HepG2 (cell line): ENCODE measurements around the gene GRIN2C. TPM values are rescaled to one million over a fixed set of nuclear protein-coding genes. Genes with fewer than 3 reads are reported as not detected.

Experiments used
- ATAC-seq: fragments of 200-7000 bp; cut with Tn5 transposase; 3 replicates; pipeline ENCODE4 v1.9.1; 2020; ENCODE audit warnings: mild to moderate bottlenecking, moderate library complexity
- BruUV-seq: library from RNA; stranded (reverse); fragments of 400-500 nt; replicated peaks from 2 replicates; lab custom pipeline; 2021; lab: Mats Ljungman, UMichigan
- CTCF ChIA-PET: fragments of 300-600 bp; formaldehyde crosslinking; extraction: SDS; loops from one replicate; lab custom pipeline; 2021; ENCODE audit warnings: low total read pairs, inconsistent platforms, low intra/inter-chr PET ratio; lab: Yijun Ruan, JAX
- POLR2A ChIA-PET: fragments of 350-600 bp; sonication (Branson Sonifier 250); formaldehyde crosslinking; loops from one replicate; lab custom pipeline; 2020; ENCODE audit warnings: antibody characterized with exemption, inconsistent platforms; lab: Yijun Ruan, JAX
- DNase-seq: peaks from one replicate; pipeline ENCODE4 v3.0.0-alpha.2; 2015; ENCODE audit warnings: low spot score
- FAIRE-seq: peaks from 3 replicates; lab custom pipeline; 2011; peaks lifted over from hg19 to GRCh38; lab: Jason Lieb, UNC
- H2AFZ ChIP-seq: one replicate; pipeline ENCODE4 v1.6.1; 2011; ENCODE audit warnings: low read length, inconsistent platforms
- H3K27ac ChIP-seq: fragments of 300-600 bp; 3 replicates; pipeline ENCODE4 v1.8.0; 2011; ENCODE audit warnings: mixed run types, mild to moderate bottlenecking, mixed read lengths, low read length, inconsistent platforms; ENCODE audit not compliant: insufficient read depth; ENCODE audit errors: extremely low read length
- H3K27me3 ChIP-seq, 2 experiments: fragments of 200-600 bp in 1 of 2; 2 replicates in 1 of 2; 3 replicates in 1 of 2; pipeline versions ENCODE4 v1.6.0 to v1.8.0; 2011; ENCODE audit warnings: low read length in 2 of 2, mild to moderate bottlenecking in 2 of 2, moderate library complexity in 2 of 2, inconsistent platforms in 1 of 2; ENCODE audit not compliant: insufficient read depth in 2 of 2, control insufficient read depth in 1 of 2
- H3K36me3 ChIP-seq, 2 experiments: fragments of 200-600 bp in 1 of 2; replicated peaks in 1 of 2; 2 replicates in 1 of 2; 3 replicates in 1 of 2; pipeline versions ENCODE4 v1.5.1 to v1.8.0; 2011; ENCODE audit warnings: low read length in 2 of 2, inconsistent platforms in 1 of 2; ENCODE audit not compliant: insufficient read depth in 2 of 2, control insufficient read depth in 1 of 2
- H3K4me1 ChIP-seq: 2 replicates; pipeline ENCODE4 v1.5.1; 2012; ENCODE audit warnings: low read length, inconsistent platforms; ENCODE audit not compliant: insufficient read depth
- H3K4me2 ChIP-seq: 2 replicates; pipeline ENCODE4 v1.6.0; 2011; ENCODE audit warnings: low read depth, low read length, inconsistent platforms
- H3K4me3 ChIP-seq, 3 experiments: fragments of 200-600 bp in 1 of 3; sonication (generic), shearing (Covaris generic) in 1 of 3; replicated peaks in 1 of 3; 2 replicates each; pipeline ENCODE4 v1.5.1; 2011 to 2016; ENCODE audit warnings: low read length in 3 of 3, inconsistent platforms in 2 of 3, low read depth in 2 of 3, mild to moderate bottlenecking in 2 of 3, control low read depth in 1 of 3, mixed read lengths in 1 of 3; ENCODE audit not compliant: insufficient read depth in 1 of 3
- H3K79me2 ChIP-seq: one replicate; pipeline ENCODE4 v1.6.1; 2011; ENCODE audit warnings: low read length, inconsistent platforms; ENCODE audit not compliant: insufficient read depth
- H3K9ac ChIP-seq: 2 replicates; pipeline ENCODE4 v1.6.0; 2011; ENCODE audit warnings: mild to moderate bottlenecking, low read depth, low read length, inconsistent platforms; ENCODE audit not compliant: insufficient read depth
- H3K9me3 ChIP-seq: 2 replicates; pipeline ENCODE4 v1.5.1; 2012; ENCODE audit warnings: mild to moderate bottlenecking, low read length
- H4K20me1 ChIP-seq: 2 replicates; pipeline ENCODE4 v1.6.0; 2011; ENCODE audit warnings: inconsistent platforms, mild to moderate bottlenecking, low read length, moderate library complexity; ENCODE audit not compliant: insufficient read depth
- BCLAF1 ChIP-seq: fragments of 450-650 bp; IDR thresholded peaks from 2 replicates; pipeline ENCODE4 v1.6.1; 2017; ENCODE audit warnings: mild to moderate bottlenecking
- DMTF1 ChIP-seq: sonication (generic); formaldehyde crosslinking; IDR thresholded peaks from 2 replicates; pipeline ENCODE4 v1.4.0; 2020; ENCODE audit warnings: mild to moderate bottlenecking, missing genetic modification reagents
- NFAT5 ChIP-seq: sonication (generic); formaldehyde crosslinking; IDR thresholded peaks from 2 replicates; pipeline ENCODE4 v1.4.0; 2020; ENCODE audit warnings: missing genetic modification reagents
- ZKSCAN1 ChIP-seq: fragments of 150-350 bp; IDR thresholded peaks from 2 replicates; pipeline ENCODE4 v1.6.1; 2014; ENCODE audit warnings: low read length
- ZNF674 ChIP-seq: sonication (generic); formaldehyde crosslinking; IDR thresholded peaks from 2 replicates; pipeline ENCODE4 v1.5.0; 2020; ENCODE audit warnings: low read depth, mild to moderate bottlenecking, missing genetic modification reagents
- ZNF678 ChIP-seq: sonication (generic); formaldehyde crosslinking; IDR thresholded peaks from 2 replicates; pipeline ENCODE4 v1.4.0; 2020; ENCODE audit warnings: mild to moderate bottlenecking, missing genetic modification reagents
- ZNF691 ChIP-seq: sonication (generic); formaldehyde crosslinking; IDR thresholded peaks from 2 replicates; pipeline ENCODE4 v1.4.0; 2020; ENCODE audit warnings: missing genetic modification reagents, low read depth, mild to moderate bottlenecking, borderline replicate concordance
- WGBS: methylation state at CpG from one replicate; pipeline ENCODE4 v1.1.6; 2017; ENCODE audit warnings: low lambda C conversion rate; 5-methylcytosine and 5-hydroxymethylcytosine counted together
- in situ Hi-C: cut with HindIII; loops from 2 replicates; pipeline ENCODE4 v1.10.0; 2017; ENCODE audit warnings: low pct_unique_long_range_greater_than_20kb; ENCODE audit not compliant: extremely low pct_ligation_motif_present
- intact Hi-C: fragments of 100-400 bp; cut with micrococcal nuclease; formaldehyde crosslinking; loops from one replicate; pipeline ENCODE4 v1.10.0; 2022; ENCODE audit not compliant: unreplicated experiment
- polyA plus RNA-seq, 8 experiments: library from polyadenylated mRNA; depleted of rRNA in 3 of 8; stranded (reverse) in 7 of 8; unstranded in 1 of 8; fragments of >200 nt; fragmentation: Illumina TruSeq in 4 of 8; extraction: Trizol in 4 of 8; gene quantifications; 2 replicates each; pipeline versions ENCODE4 v1.2.1 to v1.2.3, GENCODE V29; 2011 to 2016; ENCODE audit warnings: low read depth in 4 of 8, missing spikeins in 1 of 8, mixed read lengths in 1 of 8; ENCODE audit not compliant: insufficient read depth in 1 of 8
- total RNA-seq, 5 experiments: library from RNA; depleted of rRNA; stranded (reverse); fragments of >200 nt; fragmentation: Illumina TruSeq; extraction: Trizol; gene quantifications; 2 replicates each; pipeline ENCODE4 v1.2.3, GENCODE V29; 2016; ENCODE audit warnings: low read depth in 1 of 5
- TF ChIP-seq, protein P1 (sequence below): IDR thresholded peaks from 2 replicates; pipeline ENCODE4 v1.6.1; 2016; ENCODE audit warnings: missing compliant biosample characterization, missing genetic modification reagents, borderline replicate concordance
- TF ChIP-seq, protein P2 (sequence below): sonication (generic); formaldehyde crosslinking; IDR thresholded peaks from 2 replicates; pipeline ENCODE4 v1.4.0; 2020; ENCODE audit warnings: mild to moderate bottlenecking, missing genetic modification reagents

The GRIN2C gene
- total and polyA plus RNA-seq, 2 of the 13 experiments (the other 11 are each of a cell fraction or from before 2014, with no cell fraction given), result 0.03 to 0.11 TPM

- Histone ChIP-seq H3K4me1 (no peaks in the 10 kb centered on the region), H3K4me2 (no peak overlapping the region), H3K9ac (no peak overlapping the region), H2AFZ (no peak overlapping the region), H3K27ac (no peak overlapping the region), H3K4me3 (no peak overlapping the region), H3K79me2 (no peaks in the 10 kb centered on the region), H3K9me3 (no peaks in the 10 kb centered on the region), H3K27me3 (no peaks in the 10 kb centered on the region), H3K36me3 (peaks cover 2 to 5% of the 10 kb centered on the region in 2 experiments; a peak in 3 of 5 replicates), H4K20me1 (no peaks in the 10 kb centered on the region)
- intact Hi-C loops (loop anchor here (1.0 kb wide), 1 partner anchor 35 kb away; no protein-coding TSS in a partner anchor), in situ Hi-C loops (no loop called here)
- WGBS, result 91% methylated on average over 17 of the region's 18 CpGs
- CTCF ChIA-PET, result no interaction called here
- BruUV-seq, result no TSS peak
- no peak for FAIRE-seq
- DNase-seq, result no peak
- ATAC-seq, result no peak
- POLR2A ChIA-PET, result no interaction called here
- TF ChIP-seq BCLAF1 (no peak), DMTF1 (CRISPR knock-in tag) (no peak), ZNF674 (CRISPR knock-in tag) (no peak), ZKSCAN1 (no peak), ZNF678 (CRISPR knock-in tag) (no peak), NFAT5 (CRISPR knock-in tag) (no peak), ZNF691 (CRISPR knock-in tag) (no peak)
- TF ChIP-seq, protein P1, sequence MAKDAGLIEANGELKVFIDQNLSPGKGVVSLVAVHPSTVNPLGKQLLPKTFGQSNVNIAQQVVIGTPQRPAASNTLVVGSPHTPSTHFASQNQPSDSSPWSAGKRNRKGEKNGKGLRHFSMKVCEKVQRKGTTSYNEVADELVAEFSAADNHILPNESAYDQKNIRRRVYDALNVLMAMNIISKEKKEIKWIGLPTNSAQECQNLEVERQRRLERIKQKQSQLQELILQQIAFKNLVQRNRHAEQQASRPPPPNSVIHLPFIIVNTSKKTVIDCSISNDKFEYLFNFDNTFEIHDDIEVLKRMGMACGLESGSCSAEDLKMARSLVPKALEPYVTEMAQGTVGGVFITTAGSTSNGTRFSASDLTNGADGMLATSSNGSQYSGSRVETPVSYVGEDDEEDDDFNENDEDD (CRISPR knock-in tag), result no peak
- TF ChIP-seq, protein P2, sequence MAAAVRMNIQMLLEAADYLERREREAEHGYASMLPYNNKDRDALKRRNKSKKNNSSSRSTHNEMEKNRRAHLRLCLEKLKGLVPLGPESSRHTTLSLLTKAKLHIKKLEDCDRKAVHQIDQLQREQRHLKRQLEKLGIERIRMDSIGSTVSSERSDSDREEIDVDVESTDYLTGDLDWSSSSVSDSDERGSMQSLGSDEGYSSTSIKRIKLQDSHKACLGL, result no peak
These were observed 42.6 kb downstream of the GRIN2C start for GRCh38 chr17:74816905-74817620.
